Progenitor cell of endocrine pancreas (in vitro differentiated cells): ENCODE data around the gene PARPBP. TPM values are rescaled to one million over a fixed set of nuclear protein-coding genes. Genes with fewer than 3 reads are reported as not detected.

Experiments
- DNase-seq: peaks from one replicate; pipeline ENCODE4 v3.0.0; 2021; ENCODE audit warnings: low spot score; ENCODE audit not compliant: unreplicated experiment
- H3K27ac Mint-ChIP-seq: 2 replicates; pipeline ENCODE4 v1.8.0; 2021; ENCODE audit warnings: mild to moderate bottlenecking, moderate library complexity, mixed read lengths
- H3K27me3 Mint-ChIP-seq: 2 replicates; pipeline ENCODE4 v1.8.0; 2021; ENCODE audit warnings: mixed read lengths
- H3K36me3 Mint-ChIP-seq: 2 replicates; pipeline ENCODE4 v1.8.0; 2022; ENCODE audit warnings: mixed read lengths; ENCODE audit not compliant: insufficient read depth
- H3K4me1 Mint-ChIP-seq: 2 replicates; pipeline ENCODE4 v1.8.0; 2021; ENCODE audit warnings: low read depth, mixed read lengths
- H3K4me3 Mint-ChIP-seq: 2 replicates; pipeline ENCODE4 v1.8.0; 2021; ENCODE audit warnings: low read depth, mild to moderate bottlenecking, moderate library complexity, mixed read lengths
- H3K9me3 Mint-ChIP-seq: 2 replicates; pipeline ENCODE4 v1.8.0; 2021; ENCODE audit warnings: low read depth, mixed read lengths
- total RNA-seq: library from RNA; stranded (reverse); gene quantifications from 2 replicates; pipeline ENCODE4 v1.2.1, GENCODE V29; 2021
- TF ChIP-seq, protein P1 (sequence below): fragments of 200-600 bp; sonication (generic); IDR thresholded peaks from one replicate; pipeline ENCODE4 v1.5.0; 2021; ENCODE audit warnings: antibody characterized with exemption, mild to moderate bottlenecking; ENCODE audit not compliant: unreplicated experiment

Gene PARPBP
- total RNA-seq, 1 donor from 2014 or later, result 17.0 TPM

DNA sequence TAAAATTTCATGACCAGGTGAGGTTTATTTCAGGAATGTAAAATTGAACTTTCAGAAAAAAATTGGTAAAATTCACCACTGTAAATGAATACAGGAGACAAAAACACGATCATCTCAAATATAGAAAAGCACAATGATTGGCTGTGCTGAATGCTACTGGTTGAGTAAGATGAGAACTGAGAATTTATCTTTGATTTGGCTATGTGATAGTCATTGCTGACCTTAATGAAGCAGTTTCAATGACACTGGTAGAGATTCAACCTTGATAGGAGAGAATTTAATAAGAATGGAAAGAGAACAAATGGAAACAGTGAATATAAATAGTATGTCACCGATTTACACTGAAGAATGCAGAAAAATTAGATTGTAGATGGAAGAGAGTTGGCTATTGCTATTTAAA, 84.0 kb downstream of the PARPBP start:
- TF ChIP-seq, protein P1, sequence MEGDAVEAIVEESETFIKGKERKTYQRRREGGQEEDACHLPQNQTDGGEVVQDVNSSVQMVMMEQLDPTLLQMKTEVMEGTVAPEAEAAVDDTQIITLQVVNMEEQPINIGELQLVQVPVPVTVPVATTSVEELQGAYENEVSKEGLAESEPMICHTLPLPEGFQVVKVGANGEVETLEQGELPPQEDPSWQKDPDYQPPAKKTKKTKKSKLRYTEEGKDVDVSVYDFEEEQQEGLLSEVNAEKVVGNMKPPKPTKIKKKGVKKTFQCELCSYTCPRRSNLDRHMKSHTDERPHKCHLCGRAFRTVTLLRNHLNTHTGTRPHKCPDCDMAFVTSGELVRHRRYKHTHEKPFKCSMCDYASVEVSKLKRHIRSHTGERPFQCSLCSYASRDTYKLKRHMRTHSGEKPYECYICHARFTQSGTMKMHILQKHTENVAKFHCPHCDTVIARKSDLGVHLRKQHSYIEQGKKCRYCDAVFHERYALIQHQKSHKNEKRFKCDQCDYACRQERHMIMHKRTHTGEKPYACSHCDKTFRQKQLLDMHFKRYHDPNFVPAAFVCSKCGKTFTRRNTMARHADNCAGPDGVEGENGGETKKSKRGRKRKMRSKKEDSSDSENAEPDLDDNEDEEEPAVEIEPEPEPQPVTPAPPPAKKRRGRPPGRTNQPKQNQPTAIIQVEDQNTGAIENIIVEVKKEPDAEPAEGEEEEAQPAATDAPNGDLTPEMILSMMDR, result no peak
- peaks cover 19% of the 10 kb centered on the region for H3K9me3 Mint-ChIP-seq
- peaks cover 15% of the 10 kb centered on the region for H3K36me3 Mint-ChIP-seq

DNA sequence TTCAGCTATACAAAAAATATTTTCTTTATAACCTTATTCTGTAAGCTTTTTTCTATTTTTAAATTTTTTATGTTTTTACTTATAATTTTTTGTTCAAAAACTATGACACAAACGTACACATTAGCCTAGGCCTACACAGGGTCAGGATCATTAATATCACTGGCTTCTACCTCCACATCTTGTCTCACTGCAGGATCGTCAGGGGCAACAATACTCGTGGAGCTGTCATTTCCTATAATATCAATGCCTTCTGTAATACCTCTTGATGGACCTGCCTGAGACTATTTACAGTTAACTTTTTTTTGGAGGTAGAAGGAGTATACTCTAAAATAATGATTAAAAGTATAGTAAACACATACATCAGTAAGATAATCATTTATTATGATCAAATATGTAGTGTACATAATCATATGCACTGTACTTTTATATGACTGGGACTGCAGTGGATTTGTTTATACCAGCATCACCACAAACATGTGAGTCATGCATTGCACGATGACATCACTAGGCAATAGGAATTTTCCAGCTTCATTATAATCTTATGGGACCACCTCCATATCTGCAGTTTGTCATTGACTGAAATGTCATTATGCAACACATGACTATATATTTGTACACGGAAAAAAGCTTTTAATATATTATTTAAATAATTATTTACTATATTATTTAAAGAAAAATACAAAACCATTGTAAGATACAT, 96.2 kb downstream of the PARPBP start:
- H3K27me3 Mint-ChIP-seq, result no peaks in the 10 kb centered on the region
- H3K36me3 Mint-ChIP-seq, result no peaks in the 10 kb centered on the region
- no peak overlapping the region for H3K4me3 Mint-ChIP-seq
- TF ChIP-seq, protein P1, result no peak
- no peaks in the 10 kb centered on the region for H3K9me3 Mint-ChIP-seq
- no peak for DNase-seq
- no peaks in the 10 kb centered on the region for H3K4me1 Mint-ChIP-seq
- no peak overlapping the region for H3K27ac Mint-ChIP-seq

More for the DNA sequence above, 84.0 kb downstream of the PARPBP start:
- no peaks in the 10 kb centered on the region for H3K27me3 Mint-ChIP-seq
- no peak overlapping the region for H3K4me3 Mint-ChIP-seq
- no peak overlapping the region for H3K27ac Mint-ChIP-seq
- no peak for DNase-seq
- H3K4me1 Mint-ChIP-seq, result no peaks in the 10 kb centered on the region

DNA sequence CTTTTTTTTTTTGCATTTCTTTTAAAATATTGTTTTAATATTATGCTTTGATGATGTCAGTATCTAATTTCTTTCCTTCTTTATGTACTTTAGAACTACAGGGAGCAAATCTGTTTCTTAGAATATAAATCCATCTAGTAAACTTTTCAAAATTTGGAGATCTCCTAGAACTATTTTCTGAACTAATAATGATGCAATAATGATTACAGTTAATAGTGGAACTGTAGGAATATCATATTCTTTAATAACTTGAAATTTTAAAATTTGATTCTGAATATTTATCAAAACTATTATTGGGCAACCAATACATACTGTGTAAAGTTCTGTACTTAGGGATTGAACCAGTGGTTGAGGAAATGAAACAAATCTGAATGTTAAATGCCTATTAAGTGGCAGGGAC, 100.8 kb downstream of the PARPBP start:
- Mint-ChIP-seq H3K4me3 (no peak overlapping the region), H3K36me3 (no peaks in the 10 kb centered on the region), H3K4me1 (no peaks in the 10 kb centered on the region), H3K27ac (no peak overlapping the region), H3K27me3 (no peaks in the 10 kb centered on the region), H3K9me3 (no peaks in the 10 kb centered on the region)
- DNase-seq, result no peak
- TF ChIP-seq, protein P1, result no peak

DNA sequence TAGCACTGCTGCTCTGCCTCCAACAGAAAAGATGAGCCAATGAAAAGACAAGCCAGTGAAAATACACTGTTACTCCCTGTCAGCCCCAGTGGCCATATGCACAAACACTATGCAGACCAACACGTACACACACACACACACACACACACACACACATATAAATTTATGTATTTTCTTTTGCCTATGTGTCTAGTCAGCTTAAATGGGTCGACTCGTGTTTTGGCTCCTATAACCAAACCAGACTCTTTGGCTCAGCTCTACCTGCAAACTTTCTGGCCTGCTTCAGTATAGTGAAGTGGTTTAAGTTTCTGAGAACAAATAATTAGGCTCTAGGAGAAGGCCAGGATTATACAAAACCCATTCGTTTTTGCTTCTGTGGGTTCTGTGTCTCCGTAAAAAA, 108.0 kb downstream of the PARPBP start:
- no peaks in the 10 kb centered on the region for H3K36me3 Mint-ChIP-seq
- no peaks in the 10 kb centered on the region for H3K4me1 Mint-ChIP-seq
- no peaks in the 10 kb centered on the region for H3K27me3 Mint-ChIP-seq
- no peak overlapping the region for H3K27ac Mint-ChIP-seq
- DNase-seq, result no peak
- TF ChIP-seq, protein P1, result no peak
- H3K4me3 Mint-ChIP-seq, result no peak overlapping the region
- H3K9me3 Mint-ChIP-seq, result no peaks in the 10 kb centered on the region

DNA sequence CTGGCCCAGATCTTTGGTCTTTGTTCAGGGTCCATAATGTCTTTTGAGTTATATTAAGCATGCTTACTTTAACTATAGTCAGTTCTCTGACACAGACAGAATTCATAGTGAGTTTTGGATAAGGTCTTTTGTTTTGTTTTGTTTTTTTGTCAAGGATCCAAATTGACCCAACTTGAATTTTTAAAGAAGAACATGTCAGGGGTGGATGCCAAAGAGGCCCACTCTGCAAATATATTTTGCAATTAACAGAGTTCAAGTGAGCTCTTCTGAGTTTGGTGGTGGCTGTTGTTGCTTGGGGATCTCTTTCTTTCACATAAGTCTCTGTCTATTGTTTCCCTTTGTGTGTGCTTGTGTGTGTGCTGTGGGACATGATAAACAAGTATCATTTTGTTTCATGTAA, 112.1 kb downstream of the PARPBP start:
- TF ChIP-seq, protein P1, result no peak
- no peaks in the 10 kb centered on the region for H3K9me3 Mint-ChIP-seq
- no peaks in the 10 kb centered on the region for H3K4me1 Mint-ChIP-seq
- no peak overlapping the region for H3K27ac Mint-ChIP-seq
- no peak for DNase-seq
- no peaks in the 10 kb centered on the region for H3K27me3 Mint-ChIP-seq
- no peak overlapping the region for H3K4me3 Mint-ChIP-seq
- no peaks in the 10 kb centered on the region for H3K36me3 Mint-ChIP-seq
